ENCODE results near the gene IFNA5. TPM values are rescaled to one million over a fixed set of nuclear protein-coding genes. Genes with fewer than 3 reads are reported as not detected.

The IFNA5 gene
- polyA plus RNA-seq (2013, experiment 1 of 2) = not detected
- polyA plus RNA-seq (2013, experiment 2 of 2) = not detected

DNA sequence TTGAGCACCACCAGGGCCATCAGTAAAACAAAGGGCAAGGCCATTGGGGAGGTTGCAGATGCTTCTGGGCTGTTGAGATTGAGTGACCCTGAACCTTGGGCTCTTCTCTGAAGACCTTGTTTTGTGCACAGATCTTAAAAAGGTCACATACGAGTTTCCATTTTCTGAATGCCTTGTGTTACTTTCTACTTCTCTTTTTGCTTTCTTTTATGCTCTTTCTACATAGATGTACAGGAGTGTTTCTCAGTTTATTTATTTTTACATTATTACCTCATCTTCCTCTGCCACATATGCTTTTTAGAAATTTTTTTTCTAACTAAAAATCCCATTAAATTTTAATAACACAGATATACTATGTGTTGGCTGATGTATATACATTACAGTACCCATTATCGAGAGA, at the start of gene IFNA5:
IFNA5 (minus strand) TSS at position 101 of the 400 bp plus-strand sequence; CDS start at position 44, 57 bp downstream.
- H3K9me3 ChIP-seq (ENCODE audit: control insufficient read depth, low read length) = no peaks in the 10 kb centered on the region
- no CpG with 5 or more reads among the region's 2 CpGs for WGBS, 2 experiments (ENCODE audit: insufficient coverage in 2 of 2)
- H3K4me1 ChIP-seq (ENCODE audit: control insufficient read depth, insufficient read depth, low read length, poor library complexity, severe bottlenecking) = no peaks in the 10 kb centered on the region
- no peak within 1 kb of the TSS for H3K27ac ChIP-seq (ENCODE audit: low read depth, low read length, severe bottlenecking)
- no peaks in the 10 kb centered on the region for H3K36me3 ChIP-seq (ENCODE audit: control insufficient read depth, insufficient read depth, low read length)
- no peak within 1 kb of the TSS for H3K4me3 ChIP-seq (ENCODE audit: extremely low read depth, insufficient read depth, low read length, poor library complexity, severe bottlenecking)

DNA sequence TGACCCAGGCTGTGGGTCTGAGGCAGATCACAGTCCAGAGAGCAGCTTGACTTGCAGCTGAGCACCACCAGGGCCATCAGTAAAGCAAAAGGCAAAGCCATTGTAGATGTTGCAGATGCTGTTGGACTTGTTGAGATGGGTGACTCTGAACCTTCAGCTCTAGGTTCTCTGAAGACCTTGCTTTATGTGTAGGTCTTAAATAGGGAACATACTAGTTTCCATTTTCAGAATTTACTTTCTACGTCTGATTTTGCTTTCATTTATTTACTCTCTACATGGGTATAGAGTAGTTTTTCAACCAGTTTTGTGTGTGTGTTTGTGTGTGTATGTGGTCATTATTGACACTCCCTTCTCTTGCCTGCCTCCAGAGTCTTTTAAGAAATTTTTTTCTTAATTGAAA, 45.7 kb upstream of the IFNA5 start, which contains the start of gene IFNA6:
IFNA6 (minus strand) TSS at position 101 of the 400 bp plus-strand sequence; CDS start at position 101, 0 bp downstream.
- H3K4me1 ChIP-seq (ENCODE audit: control insufficient read depth, insufficient read depth, low read length, poor library complexity, severe bottlenecking) = no peaks in the 10 kb centered on the region
- no peak within 1 kb of the TSS for H3K27ac ChIP-seq (ENCODE audit: low read depth, low read length, severe bottlenecking)
- H3K9me3 ChIP-seq (ENCODE audit: control insufficient read depth, low read length) = no peaks in the 10 kb centered on the region
- no peak within 1 kb of the TSS for H3K4me3 ChIP-seq (ENCODE audit: extremely low read depth, insufficient read depth, low read length, poor library complexity, severe bottlenecking)
- WGBS, 2 experiments (ENCODE audit: insufficient coverage in 2 of 2) = no CpG with 5 or more reads among the region's 1 CpG
- H3K36me3 ChIP-seq (ENCODE audit: control insufficient read depth, insufficient read depth, low read length) = no peaks in the 10 kb centered on the region

DNA sequence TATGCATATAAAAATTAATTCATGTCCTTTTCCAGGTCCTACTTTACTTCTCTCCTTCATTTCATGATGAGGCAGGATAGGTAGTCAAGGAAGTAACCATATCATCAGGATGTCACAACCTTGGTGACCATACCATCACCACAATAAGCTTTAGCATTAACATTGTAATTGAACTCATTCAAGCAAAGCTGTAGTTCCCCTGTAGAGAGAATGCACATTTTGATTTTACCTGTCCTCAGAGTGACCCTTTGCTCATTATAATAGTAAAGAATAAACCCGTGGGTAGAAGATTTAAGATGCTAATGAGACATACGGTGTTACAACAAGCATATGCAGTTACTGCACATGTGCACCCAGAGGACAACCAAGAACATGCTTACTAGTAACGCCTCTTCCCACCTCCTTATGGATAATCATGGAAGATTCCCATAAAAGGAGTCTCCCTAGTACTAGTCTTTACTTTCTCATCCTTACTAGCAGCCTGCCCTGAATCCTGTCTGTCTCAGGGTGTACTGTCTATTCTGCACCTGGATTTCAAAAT, 43.4 kb upstream of the IFNA5 start:
- Histone ChIP-seq H3K4me3 (ENCODE audit: extremely low read depth, insufficient read depth, low read length, poor library complexity, severe bottlenecking) (no peak overlapping the region), H3K9me3 (ENCODE audit: control insufficient read depth, low read length) (no peaks in the 10 kb centered on the region), H3K4me1 (ENCODE audit: control insufficient read depth, insufficient read depth, low read length, poor library complexity, severe bottlenecking) (no peaks in the 10 kb centered on the region), H3K27ac (ENCODE audit: low read depth, low read length, severe bottlenecking) (no peak overlapping the region), H3K36me3 (ENCODE audit: control insufficient read depth, insufficient read depth, low read length) (no peaks in the 10 kb centered on the region)
- WGBS, 2 experiments (ENCODE audit: insufficient coverage in 2 of 2) = 73 to 90% methylated on average over 2 to 3 of the region's 3 CpGs

DNA sequence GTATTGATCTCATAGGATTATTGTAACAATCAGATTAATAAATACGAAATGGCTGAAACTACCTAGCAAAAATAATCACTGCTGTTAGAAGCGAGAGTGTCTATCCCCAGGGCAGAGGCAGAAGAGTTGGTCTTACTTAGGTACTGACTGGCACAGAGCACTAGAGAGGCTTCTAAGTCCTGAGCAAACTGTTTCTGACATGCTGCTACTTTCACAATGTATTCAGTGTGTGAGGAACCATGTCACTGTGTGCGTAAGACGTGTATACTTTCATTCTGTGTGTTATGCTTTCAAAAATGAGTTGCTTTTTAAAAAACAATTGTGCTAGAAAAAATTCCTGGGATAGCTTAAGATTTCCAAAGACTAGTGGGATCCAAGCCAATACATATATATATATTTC, 35.6 kb upstream of the IFNA5 start:
- H3K9me3 ChIP-seq (ENCODE audit: control insufficient read depth, low read length) = no peaks in the 10 kb centered on the region
- H3K4me3 ChIP-seq (ENCODE audit: extremely low read depth, insufficient read depth, low read length, poor library complexity, severe bottlenecking) = no peak overlapping the region
- no peak overlapping the region for H3K27ac ChIP-seq (ENCODE audit: low read depth, low read length, severe bottlenecking)
- H3K36me3 ChIP-seq (ENCODE audit: control insufficient read depth, insufficient read depth, low read length) = no peaks in the 10 kb centered on the region
- H3K4me1 ChIP-seq (ENCODE audit: control insufficient read depth, insufficient read depth, low read length, poor library complexity, severe bottlenecking) = no peaks in the 10 kb centered on the region
- 79 to 100% methylated on average over 2 to 3 of the region's 4 CpGs for WGBS, 2 experiments (ENCODE audit: insufficient coverage in 2 of 2)

DNA sequence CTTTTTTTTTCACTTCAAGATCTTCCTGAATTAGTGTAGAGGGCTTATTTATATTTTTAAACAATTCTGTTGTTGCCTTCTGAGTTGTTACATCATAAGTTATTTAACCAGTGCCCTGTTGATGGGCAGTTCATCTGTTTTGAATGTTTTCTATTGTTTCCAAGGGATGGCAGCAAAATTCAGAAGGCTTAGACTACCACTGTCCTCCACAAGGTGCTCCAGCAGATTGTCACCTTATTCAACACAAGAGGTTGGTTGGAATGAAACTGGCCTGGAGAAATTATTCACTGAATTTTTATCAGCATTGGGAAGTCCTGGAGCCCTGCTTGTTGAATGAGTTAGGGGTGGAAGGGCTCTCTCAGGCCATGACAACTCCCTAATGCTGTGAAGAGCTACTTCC, 31.3 kb upstream of the IFNA5 start:
- Histone ChIP-seq H3K27ac (ENCODE audit: low read depth, low read length, severe bottlenecking) (no peak overlapping the region), H3K4me3 (ENCODE audit: extremely low read depth, insufficient read depth, low read length, poor library complexity, severe bottlenecking) (no peak overlapping the region), H3K36me3 (ENCODE audit: control insufficient read depth, insufficient read depth, low read length) (peaks cover 25% of the 10 kb centered on the region), H3K9me3 (ENCODE audit: control insufficient read depth, low read length) (no peaks in the 10 kb centered on the region), H3K4me1 (ENCODE audit: control insufficient read depth, insufficient read depth, low read length, poor library complexity, severe bottlenecking) (peaks cover 10% of the 10 kb centered on the region)

DNA sequence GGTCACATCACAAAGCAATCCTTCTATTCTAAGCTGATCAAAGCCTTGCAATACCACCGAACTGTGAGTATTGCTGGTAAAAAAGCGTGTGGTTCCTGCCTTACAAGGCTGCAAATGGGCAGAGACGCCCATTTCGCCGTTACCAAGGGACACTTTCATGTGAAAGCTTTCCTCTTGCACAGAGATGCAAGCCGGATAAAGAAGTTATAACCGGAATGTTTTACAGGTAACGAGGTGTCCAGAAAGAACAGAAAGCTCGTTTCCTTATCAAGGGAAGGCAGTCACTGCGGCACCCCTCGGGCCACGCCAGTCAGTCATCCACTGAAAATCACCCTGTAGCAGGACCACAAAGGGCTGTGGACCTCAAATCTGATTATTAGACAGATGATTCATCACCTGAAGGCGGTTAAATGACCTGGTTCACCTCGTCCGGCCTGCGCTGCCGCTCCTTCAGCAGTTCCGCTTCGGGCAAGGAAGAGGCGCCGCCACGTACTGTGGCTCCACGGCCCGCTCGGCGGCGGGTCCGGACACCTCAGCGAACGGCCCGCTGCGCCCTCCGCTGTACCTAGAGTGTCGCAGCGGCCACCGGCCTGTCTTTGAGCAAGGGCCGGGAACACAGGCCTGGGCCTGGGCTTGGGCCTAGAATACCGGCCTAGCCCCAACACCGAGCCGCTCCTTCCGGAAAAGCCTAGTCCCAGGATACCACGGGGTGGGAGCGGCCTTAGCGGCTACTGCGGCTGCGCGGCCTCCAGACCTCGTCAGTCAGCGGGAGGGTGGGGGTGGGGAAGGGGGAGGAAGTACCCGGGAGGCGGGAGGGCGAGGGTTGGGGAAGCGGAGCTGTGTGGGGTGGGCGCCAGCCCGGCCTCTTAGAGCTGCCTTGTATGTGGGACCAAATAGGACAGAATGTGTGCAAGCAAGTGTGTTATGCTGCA, 29.9 kb upstream of the IFNA5 start, which contains the start of gene KLHL9:
KLHL9 (minus strand) TSS at position 704 of the 932 bp plus-strand sequence; CDS start at position 159, 545 bp downstream.
- Histone ChIP-seq H3K4me1 (ENCODE audit: control insufficient read depth, insufficient read depth, low read length, poor library complexity, severe bottlenecking) (peaks cover 10% of the 10 kb centered on the region), H3K4me3 (ENCODE audit: extremely low read depth, insufficient read depth, low read length, poor library complexity, severe bottlenecking) (peak within 1 kb of the TSS; percentile 91), H3K36me3 (ENCODE audit: control insufficient read depth, insufficient read depth, low read length) (peaks cover 29% of the 10 kb centered on the region), H3K27ac (ENCODE audit: low read depth, low read length, severe bottlenecking) (peak within 1 kb of the TSS; percentile 84), H3K9me3 (ENCODE audit: control insufficient read depth, low read length) (no peaks in the 10 kb centered on the region)
- WGBS, 2 experiments (ENCODE audit: insufficient coverage in 2 of 2) = 0 to 2% methylated on average over 37 to 43 of the region's 55 CpGs

DNA sequence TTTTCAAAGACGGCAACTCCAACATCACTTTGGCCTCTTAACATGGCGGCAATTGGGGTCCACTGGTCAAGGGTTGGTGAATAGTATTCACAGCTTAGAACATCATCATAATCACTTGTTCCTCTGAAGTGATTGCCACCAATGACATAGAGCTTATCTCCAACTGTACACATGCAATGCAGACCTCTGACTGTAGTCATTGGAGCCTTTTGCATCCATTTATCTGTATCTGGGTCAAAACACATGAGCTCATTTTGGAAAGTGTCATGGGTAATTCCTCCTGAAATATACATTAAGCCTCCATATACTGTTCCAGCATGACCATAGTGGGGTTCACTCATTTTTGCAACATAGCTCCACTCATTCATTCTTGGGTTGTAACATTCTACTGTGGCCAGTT, 28.1 kb upstream of the IFNA5 start:
- H3K27ac ChIP-seq (ENCODE audit: low read depth, low read length, severe bottlenecking) = no peak overlapping the region
- H3K36me3 ChIP-seq (ENCODE audit: control insufficient read depth, insufficient read depth, low read length) = peaks cover 29% of the 10 kb centered on the region
- 90 to 100% methylated on average over 2 of the region's 2 CpGs for WGBS, 2 experiments (ENCODE audit: insufficient coverage in 2 of 2)
- no peaks in the 10 kb centered on the region for H3K9me3 ChIP-seq (ENCODE audit: control insufficient read depth, low read length)
- H3K4me1 ChIP-seq (ENCODE audit: control insufficient read depth, insufficient read depth, low read length, poor library complexity, severe bottlenecking) = peaks cover 10% of the 10 kb centered on the region
- H3K4me3 ChIP-seq (ENCODE audit: extremely low read depth, insufficient read depth, low read length, poor library complexity, severe bottlenecking) = peak overlapping the region; percentile 91

DNA sequence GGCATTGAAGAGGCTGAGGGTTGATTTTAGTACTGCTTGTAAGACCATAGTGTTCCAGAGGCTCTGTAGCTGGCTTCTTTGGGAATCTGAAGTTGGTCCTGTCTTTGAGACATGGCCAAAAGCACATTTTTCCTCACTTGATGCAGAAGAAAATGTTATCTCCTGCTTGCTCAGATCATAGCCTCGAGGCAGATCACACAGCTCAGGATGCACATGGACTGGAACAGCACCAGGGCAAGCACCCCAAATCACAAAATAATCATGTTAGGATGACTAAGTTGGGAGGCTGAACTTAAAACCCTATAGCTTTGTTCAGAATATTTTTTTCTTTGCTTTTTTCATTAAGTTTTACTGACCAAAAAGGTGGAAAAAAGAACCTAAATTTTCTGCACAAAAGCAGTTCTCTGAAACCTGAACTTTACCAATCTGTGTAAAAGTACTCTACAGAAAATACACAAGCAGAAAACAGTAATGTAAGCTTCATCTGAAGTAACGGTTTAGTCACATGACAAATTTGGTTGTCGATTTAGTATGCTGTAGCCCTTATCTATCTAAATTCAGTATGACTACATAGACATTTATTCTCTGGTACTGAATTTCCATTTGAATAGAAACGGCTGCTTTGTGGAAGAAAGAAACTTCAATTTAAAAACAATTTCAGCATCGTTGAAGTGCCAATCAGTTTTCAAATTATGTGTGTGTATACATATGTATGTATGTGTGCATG, 26.7 kb upstream of the IFNA5 start:
- H3K9me3 ChIP-seq (ENCODE audit: control insufficient read depth, low read length) = no peaks in the 10 kb centered on the region
- WGBS, 2 experiments (ENCODE audit: insufficient coverage in 2 of 2) = 100% methylated on average over 1 of the region's 5 CpGs
- no peak overlapping the region for H3K27ac ChIP-seq (ENCODE audit: low read depth, low read length, severe bottlenecking)
- H3K4me3 ChIP-seq (ENCODE audit: extremely low read depth, insufficient read depth, low read length, poor library complexity, severe bottlenecking) = no peak overlapping the region
- peaks cover 29% of the 10 kb centered on the region for H3K36me3 ChIP-seq (ENCODE audit: control insufficient read depth, insufficient read depth, low read length)
- peaks cover 10% of the 10 kb centered on the region for H3K4me1 ChIP-seq (ENCODE audit: control insufficient read depth, insufficient read depth, low read length, poor library complexity, severe bottlenecking)

DNA sequence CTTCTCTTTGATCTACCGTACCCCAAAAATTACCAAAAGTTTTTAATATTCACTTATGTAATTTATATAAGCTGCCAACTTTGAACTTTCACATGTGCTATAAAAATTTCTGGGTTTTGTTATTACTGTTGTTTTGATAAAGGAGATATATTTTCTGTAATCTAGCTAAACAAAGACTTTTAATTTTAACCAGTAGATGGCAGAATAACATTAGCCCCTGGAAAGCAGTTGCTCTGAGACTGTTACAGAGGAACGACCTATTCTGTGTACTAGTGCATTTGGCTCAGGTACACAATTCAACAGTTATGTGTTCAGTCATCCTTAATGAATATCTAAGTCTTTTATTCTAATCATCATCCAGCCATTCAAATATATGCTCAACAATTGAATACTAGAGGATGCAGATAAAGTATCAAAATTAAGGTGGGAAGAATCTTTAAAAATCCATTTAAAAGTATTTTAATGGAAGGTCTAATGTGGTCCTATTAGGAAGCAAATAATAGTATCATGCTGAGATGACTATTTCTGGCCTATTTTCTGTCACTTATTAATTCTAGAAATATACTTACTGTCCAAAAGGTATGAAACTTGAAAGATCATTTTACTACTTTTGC, 21.5 kb upstream of the IFNA5 start:
- Histone ChIP-seq H3K4me1 (ENCODE audit: control insufficient read depth, insufficient read depth, low read length, poor library complexity, severe bottlenecking) (no peaks in the 10 kb centered on the region), H3K27ac (ENCODE audit: low read depth, low read length, severe bottlenecking) (no peak overlapping the region), H3K4me3 (ENCODE audit: extremely low read depth, insufficient read depth, low read length, poor library complexity, severe bottlenecking) (no peak overlapping the region), H3K9me3 (ENCODE audit: control insufficient read depth, low read length) (no peaks in the 10 kb centered on the region), H3K36me3 (ENCODE audit: control insufficient read depth, insufficient read depth, low read length) (peaks cover 45% of the 10 kb centered on the region)
- no CpG with 5 or more reads among the region's 2 CpGs for WGBS, 2 experiments (ENCODE audit: insufficient coverage in 2 of 2)

DNA sequence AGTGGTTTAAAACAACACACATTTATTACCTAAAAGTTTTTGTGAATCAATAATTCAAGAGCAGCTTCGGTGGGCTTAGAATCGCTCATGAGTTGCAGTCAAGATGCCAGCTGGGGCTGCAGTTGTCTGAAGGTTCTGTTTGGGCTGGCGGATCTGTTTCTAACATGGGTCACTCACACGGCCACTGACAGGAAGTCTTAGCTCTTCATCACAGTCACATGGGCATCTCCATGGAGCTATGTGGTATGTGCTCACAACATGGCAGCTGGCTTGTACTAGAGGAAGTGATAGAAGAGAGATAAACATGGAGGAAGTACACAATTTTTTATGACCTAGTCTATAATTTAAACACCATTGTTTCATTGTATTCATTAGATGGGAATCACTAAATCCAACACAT, 18.9 kb upstream of the IFNA5 start:
- Histone ChIP-seq H3K9me3 (ENCODE audit: control insufficient read depth, low read length) (no peaks in the 10 kb centered on the region), H3K36me3 (ENCODE audit: control insufficient read depth, insufficient read depth, low read length) (peaks cover 40% of the 10 kb centered on the region), H3K4me1 (ENCODE audit: control insufficient read depth, insufficient read depth, low read length, poor library complexity, severe bottlenecking) (no peaks in the 10 kb centered on the region), H3K4me3 (ENCODE audit: extremely low read depth, insufficient read depth, low read length, poor library complexity, severe bottlenecking) (no peak overlapping the region), H3K27ac (ENCODE audit: low read depth, low read length, severe bottlenecking) (no peak overlapping the region)
- 94 to 96% methylated on average over 3 to 4 of the region's 4 CpGs for WGBS, 2 experiments (ENCODE audit: insufficient coverage in 2 of 2)

Measured in mesodermal cell (in vitro differentiated cells).